DMS114 treated with DMSO at 0.1 percent for 48 hours (cell line): ENCODE results near the gene CRAT.

Experiments used
- DNase-seq: peaks from one replicate; lab custom pipeline; 2025; ENCODE audit not compliant: unreplicated experiment; lab: John Stamatoyannopoulos, UW

CRAT gene

DNA sequence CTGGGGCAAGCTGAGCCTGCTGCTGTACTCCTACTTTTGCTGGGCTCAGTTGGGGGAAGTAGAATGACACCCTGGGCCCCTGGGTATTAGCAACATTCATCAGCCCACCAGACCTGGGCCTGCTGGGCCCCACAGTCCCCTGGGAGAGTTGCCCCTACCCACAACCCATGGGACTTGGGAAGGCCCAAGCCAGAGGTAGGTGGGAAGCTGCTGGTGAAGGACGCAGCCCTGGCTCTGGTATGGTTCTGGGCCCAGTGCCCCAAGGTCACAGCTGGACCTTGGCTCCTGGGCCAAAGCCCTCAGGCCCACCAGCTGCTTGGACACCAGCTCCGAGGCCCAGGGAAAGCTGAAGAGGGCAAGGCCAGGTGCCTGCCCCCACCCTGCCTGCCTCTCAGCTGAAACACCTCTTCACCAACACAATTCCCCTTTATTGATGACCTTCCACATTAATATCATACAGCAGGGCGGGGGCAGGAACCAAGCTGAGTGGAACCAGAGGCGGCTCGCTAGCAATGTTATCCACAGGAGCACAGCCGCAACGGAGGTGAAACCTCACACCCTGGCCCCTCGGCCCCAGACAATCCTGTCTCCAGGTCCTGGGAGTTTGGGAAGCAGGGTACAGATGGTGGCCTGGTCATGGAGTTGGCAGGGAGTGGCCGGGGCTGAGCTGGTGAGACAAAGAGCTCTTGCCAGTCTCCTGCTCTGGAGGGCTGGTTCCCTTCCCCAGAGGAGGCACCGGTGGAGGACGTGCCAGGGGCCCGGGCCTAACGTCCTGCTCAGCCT is 16.0 kb downstream of the CRAT start:
- DNase-seq: no peak

DNA sequence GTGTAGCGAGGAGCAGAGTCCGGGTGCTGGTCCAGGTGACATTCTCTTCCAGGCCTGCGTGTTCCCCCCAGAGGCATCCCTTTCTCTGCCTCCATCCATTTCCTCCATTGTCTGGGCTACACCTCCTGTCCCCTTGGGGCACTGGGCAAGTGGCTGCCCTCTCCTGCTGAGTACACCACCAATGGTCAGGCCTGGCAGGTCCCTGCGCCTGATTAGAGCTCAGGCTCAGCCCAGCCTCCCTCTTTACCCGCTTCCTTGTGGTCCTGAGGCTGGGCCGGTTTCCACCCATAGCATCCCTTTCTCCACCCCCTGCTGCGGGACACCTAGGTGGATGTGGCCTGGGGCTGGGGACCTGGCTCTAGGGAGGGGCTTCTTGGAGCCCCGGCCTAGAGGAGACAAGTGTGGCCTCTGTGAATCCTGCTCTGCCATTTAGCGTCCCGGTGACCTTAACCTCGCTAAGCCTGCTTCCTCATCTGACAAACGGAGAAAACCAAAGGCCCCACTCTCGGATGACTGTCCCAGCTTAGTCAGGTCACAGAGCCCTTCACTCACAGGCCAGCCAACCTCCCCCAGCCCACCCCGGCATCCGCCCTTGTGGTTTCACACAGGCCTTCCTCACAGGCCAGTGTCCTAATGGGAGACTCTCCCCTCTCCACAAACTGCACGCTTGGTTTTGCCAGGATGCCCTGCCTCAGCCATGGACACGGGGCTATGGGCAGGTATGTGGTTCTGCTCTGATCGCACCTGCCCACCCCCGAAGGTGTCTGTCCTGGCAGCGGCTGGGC is 16.8 kb downstream of the CRAT start:
- no peak for DNase-seq

DNA sequence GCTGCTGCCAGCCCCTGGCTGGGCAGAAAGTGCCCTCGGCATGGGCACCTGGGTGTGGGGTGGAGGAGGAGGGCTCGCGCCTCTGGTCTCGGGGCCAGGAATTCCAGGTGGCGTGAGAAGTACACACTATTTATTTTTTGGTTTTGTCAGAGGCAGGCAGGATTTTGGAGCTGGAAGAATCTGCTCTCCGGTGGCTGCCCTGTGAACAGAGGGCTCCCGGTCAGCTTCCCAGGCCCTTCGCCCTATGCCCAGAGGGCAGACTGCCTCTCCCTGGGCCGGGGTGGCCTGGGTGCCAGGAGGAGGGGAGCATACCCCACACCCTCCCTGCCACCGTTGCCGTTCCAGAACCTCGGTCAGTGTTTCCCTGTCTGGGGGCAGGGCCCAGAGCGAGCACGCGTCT is 21.3 kb downstream of the CRAT start:
- no peak for DNase-seq

DNA sequence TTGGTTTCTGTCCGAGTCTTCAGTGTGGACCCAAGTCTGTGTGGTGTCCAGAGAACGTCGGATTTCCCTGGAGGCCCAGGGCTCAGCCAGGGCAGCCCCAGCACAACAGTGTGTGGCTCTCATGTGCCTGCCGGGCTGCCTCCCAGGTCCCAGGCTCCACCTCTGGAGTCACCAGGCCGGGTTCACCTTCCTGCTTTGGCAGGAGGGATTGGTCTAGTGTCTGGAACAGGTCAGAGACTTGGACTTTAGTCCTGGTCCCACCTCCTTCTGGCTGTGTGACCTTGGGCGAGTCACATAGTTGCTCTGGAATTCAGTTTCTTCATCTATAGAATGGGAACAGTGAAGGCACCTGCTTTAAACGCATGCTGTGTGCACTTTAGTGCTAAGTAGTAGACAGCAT is 26.5 kb downstream of the CRAT start:
- no peak for DNase-seq

DNA sequence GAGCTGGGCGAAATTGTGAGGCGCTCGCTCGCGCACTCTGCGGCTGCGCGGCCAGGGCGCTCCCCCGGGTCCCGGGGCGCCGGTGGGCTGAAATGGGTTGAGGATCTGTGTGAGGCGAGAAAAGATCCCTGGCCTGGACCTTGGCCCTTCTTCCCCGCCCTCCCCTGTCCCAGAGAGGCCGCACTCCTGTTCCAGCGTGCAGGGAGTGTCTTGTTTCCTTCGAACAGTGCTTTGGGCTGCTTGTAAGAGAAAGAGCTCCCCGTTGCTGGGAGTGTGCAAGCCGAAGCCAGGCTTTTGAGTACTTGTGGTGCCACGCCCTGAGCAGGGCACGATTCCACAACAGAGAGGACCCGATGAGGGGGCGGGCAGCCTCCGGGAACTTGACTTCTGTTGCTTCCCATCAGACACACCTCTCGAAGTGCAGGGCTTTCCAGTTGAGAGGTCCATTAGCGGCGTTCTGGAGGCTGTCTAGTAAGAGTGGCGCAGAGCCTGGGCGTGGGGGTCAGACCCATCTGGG is 29.1 kb downstream of the CRAT start:
- no peak for DNase-seq

DNA sequence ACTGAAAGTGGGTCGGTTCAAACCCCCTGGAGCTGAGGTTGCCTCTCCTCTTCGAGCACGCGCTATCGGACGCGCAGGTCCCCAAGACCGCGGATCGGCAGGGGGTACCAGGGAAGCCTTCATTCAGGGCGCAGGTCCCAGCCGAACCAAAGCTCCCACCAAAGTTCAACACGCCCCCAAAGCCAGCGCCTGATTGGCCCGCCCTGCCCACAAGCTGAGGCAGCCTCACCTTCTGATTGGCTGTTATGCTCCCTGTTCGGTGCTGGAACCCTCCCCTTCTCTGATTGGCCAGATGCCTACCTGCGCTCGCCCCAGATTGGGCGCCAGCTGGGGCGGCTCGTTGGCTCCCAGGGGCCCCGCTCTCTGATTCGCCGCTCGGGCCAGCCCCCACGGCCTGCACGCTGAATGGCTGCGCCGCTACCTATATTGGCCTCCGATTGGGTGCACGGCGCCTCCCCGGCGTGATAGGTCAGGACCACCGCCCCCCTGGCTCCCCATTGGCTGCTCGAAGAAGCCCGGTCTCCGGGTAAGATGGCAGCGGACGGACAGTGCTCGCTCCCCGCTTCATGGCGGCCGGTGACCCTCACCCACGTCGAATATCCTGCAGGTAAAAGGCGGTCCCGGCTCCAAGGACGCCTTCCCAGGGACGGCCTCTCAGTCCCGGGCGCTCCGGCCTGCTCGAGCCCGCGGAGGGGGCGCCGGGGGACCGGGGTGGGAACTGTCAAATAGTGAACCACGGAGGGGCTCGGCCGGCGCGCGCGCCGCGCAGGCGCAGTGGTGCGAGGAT is 29.8 kb downstream of the CRAT start, which contains the start of gene DOLPP1:
TSS of gene DOLPP1 (plus strand) at position 511 of the 787 bp plus-strand sequence. CDS start at position 532, 21 bp downstream.
- peak; percentile 96 for DNase-seq

DNA sequence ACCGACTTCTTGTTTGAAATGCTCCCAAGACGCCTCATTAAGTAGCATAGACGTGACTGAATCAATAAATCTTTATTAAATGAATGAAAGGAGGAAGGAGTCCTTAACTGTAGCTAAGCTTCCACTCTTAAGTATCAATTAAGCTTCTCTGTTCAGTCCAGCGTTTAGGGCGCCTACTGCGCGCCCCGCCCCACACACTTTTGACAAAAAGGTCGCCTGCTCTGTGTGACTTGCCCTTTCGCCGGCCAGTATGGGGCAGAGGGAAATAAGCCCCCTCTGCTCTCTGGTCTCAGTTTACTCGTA is 30.3 kb downstream of the CRAT start:
- DNase-seq: no peak

DNA sequence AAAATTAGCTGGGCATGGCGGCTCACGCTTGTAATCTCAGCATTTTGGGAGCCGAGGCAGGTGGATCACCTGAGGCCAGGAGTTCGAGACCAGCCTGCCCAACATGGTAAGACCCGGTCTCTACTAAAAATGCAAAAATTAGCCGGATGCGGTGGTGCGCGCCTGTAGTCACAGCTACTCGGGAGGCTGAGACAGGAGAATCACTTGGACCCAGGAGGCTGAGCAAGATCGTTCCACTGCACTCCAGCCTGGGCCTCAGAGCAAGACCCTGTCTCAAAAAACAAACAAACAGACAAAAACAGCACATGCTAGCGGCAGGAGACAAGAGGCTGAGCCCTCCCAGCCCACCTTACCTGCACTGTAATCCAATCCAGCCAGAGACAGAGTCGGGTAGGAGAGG is 30.8 kb downstream of the CRAT start:
- DNase-seq: no peak

DNA sequence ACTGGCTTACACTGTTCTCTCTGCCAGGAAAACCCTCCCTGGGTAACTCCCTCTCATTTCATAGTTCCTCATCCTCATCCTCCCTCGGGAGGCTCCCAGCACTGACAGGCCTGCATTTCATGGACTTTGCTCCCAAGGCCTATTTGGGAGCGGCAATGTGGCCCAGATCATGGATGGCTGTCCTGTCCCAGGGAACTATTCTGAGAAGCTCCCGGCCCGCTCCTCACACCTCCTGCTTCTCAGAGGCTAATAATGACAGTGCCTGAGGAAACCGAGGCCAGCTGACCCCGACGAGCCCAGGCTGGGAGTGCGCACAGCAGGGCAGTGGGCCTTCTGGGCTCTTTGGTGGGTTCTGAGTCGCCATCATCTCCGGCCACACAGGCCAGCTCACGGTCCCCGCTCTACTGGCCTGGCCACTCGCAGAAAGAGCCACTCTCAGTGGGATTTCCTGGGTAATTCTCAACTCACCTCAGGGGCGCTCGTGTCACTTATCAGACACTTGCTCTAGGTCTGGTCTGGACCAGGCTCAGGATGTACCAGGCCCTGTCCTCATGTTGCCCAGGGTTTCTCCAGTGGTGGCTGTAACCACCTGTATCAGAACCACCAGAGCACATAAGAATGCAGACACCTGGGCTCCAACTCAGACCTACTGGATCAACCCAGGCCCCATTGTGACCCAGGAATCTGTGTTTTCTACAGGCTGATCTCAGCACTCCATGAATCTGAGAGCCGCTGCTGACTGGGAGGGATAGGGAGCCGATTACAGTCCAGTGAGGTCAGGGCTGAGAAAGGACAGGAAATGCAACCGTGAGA is 31.7 kb downstream of the CRAT start:
- DNase-seq: no peak

DNA sequence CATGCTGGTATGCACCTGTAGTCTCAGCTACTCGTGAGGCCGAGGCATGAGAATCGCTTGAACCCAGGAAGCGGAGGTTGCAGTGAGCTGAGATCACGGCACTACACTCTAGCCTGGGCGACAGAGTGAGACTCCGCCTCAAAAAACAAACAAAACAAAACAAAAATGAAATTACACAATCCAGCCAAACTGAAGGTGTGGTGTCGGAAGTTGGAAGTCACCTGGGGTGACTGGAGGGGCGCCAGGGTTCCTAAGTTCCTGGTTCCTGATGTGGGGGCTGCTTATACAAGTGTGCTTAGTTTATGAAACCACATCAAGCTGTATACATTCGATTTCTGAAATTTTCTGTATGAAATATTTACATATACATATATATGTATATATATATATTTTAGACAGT is 33.4 kb downstream of the CRAT start:
- no peak for DNase-seq

DNA sequence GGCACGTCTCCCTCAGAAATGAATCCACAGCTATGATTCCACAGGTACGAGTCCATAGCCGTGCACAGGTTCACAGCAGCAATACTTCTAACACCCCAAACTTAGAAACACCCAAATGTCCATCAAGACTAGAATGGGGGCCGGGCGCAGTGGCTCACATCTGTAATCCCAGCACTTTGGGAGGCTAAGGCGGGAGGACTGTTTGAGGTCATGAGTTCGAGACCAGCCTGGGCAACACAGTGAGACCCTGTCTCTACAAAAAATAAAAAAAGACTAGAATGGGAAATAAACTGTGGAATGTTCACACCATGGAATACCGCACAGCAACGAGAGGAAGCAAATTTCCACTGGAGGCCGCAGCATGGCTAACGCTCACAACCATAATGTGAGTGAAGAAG is 34.0 kb downstream of the CRAT start:
- no peak for DNase-seq

DNA sequence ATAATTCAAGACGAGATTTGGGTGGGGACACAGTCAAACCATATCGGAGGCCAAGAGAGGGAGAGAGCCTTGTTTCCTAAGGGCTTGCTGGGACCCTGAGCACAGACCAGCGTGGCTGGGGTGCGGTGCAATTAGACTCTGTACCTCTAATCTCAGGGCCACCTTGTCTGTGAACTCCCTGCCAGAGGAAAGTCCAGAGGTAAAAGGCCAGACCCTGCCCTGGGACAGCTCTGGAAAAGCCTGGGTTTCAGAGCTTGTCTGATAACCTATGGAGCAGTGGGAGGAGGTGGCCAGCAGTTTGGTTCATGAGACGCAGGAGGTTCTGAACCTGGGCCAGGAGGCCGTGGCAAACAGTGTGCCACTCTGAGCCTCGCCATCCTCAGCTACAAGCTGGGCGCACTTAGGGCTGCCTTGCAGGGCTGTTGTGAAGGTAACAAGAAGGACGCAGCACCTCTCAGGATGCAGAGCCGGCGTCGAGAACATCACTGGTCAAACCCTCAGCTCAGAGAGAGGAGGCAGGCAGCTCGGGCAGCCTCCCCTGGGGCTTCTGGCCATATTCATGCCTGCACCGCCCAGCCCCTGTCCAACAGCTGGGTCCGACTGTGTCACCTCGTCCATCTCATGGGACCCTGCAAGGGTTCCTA is 34.5 kb downstream of the CRAT start:
- DNase-seq: no peak

DNA sequence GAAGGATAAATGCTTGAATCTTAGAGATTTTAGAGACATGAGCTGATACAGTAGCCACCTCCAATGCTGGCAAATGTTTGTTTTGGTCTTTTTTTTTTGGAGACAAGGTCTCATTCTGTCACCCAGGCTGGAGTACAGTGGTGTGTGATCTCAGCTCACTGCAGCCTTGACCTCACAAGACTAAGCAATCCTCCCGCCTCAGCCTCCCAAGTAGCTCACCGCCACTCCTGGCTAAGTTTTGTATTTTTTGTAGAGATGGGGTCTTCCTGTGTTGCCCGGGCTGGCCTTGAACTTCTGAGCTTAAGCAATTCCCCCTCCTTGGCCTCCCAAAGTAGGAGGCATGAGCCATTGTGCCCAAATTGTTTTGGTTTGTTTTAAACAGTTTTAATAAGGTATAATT is 36.5 kb downstream of the CRAT start:
- no peak for DNase-seq

DNA sequence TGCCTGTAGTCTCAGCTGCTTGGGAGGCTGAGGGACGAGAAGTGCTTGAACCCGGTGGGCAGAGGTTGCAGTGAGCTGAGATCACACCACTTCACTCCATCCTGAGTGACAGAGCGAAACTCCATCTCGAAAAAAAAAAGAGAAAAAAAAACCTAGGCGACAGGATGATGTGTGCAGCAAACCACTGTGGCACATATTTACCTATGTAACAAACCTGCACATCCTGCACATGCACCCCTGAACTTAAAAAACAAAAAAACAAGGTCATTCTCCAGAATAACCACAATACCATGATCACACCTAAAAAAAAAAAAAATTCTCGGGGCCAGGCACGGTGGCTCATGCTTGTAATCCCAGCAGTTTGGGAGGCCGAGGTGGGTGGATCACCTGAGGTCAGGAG is 37.2 kb downstream of the CRAT start:
- no peak for DNase-seq

DNA sequence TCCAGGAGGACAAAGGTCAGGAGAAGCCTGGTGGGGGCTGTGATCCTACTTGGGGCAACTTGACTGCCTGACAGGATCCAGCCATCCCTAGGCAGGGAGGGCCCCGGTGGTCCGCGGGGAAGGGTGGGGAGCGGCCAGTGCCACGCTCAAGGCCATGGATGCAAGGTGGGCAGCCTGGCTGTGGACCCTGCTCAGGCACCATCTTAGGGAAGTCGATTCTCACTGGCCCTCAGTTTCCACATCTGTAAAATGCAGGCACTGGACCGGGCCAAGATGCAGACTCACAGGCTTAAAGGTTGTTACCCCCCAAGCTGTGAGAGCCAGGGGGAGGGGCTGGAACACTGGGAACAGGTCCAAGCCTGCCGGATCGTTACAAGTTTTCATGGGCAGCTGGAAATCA is 38.4 kb downstream of the CRAT start:
- no peak for DNase-seq

DNA sequence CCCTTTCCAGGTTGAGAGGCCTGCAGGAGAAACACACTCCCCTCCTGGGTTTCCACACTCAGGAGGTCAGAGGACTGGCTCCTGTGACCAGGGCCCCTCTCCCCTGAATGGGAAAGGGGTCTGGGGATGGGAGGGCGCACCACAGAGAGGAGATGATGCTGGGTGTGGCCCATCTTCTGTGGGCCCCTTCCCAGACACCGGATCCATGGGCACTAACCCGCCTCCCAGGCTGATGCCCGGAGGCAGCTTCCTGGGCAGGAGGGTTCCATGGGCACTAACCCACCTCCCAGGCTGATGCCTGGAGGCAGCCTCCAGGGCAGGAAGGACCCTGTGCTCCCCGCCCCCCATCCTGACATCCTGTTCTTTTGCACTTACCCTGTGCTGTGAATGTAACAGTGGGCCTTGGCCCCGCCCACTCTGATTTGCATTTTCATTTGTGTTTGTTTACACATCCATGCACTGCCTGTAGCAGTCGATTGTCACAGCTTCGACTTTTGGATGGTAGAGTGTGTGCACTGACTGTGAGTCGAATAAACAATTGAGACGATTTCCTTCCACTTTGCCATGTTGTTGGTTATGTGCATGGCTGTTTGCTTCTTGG is 39.0 kb downstream of the CRAT start:
- DNase-seq: no peak

DNA sequence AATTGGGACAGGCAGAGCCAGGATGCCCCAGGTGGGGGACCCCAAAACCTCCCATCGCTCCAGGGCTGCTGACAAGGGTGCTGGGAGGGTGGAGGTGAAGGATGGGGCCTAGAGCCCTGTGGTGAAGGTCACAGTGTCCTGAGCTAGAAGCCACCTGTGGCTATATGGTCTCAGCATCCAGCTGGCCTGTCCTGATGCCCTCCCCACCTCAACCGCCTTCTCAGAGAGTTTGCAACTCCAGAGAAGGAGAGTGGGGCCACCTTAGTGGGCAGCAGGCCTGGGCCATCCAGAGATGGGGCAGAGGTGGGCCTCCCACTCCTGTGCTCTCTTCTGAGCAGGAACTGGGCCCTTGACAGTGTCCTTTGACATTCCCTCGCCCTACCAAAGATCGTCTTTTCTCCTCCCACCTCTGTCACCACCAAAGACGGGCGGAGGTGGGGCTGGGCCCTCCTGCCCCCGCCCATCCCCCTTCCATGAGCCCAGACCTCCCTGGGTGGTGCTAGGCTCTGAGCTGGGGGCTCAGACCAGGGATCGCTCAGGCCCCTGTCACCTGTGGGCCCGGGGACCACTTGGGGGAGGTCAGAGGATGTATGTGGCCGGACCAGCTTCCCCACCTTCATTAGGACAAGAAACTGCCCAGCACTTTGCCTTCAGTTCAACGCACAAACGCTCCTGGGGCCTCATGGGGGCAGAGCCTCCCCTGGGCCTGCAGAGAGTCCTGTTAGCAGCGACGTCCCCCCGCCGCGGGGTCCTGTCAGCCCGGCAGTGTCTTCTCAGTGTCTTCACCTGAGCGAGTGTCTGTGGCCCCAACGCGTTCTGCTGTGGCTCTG is 39.7 kb downstream of the CRAT start:
- DNase-seq: no peak

DNA sequence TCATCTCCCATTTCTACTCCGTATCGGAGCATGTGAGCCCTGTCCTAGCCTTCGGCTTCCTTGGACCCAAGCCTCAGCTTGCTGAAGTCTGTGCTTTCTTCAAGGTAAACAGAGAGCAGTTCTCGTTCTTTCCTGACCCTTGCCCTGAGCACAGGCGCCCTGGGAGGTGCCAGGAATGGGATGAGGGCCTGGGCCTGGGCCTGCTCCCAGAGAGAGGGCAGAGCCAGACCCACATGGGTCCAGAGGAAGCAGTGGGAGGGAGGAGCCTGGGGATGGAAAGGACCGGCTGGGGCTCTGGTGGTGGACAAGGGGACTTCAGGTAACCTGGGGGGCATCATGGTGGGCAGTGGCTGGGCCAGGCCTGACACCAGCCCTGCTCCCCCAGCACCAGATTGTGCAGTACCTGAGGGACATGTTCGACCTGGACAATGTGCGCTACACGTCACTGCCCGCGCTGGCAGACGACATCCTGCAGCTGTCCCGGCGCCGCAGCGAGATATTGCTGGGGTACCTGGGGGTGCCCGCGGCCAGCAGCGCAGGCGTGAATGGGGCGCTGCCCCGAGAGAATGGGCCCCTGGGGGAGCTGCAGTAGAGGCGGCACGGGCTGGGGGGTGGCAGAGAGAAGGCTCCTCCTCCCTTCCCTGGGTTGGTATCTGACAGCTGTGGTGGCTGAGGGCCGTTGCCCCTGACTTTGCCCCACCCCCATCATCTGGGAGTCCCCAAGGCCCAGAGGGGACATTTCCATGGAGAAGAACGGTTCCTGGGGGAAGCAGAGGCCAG is 40.5 kb downstream of the CRAT start:
- no peak for DNase-seq
